ENCODE data around the gene C10orf88. TPM values are rescaled to one million over a fixed set of nuclear protein-coding genes. Genes with fewer than 3 reads are reported as not detected.

C10orf88 gene
- total RNA-seq, 1 donor from 2014 or later, result 12.5 TPM

DNA sequence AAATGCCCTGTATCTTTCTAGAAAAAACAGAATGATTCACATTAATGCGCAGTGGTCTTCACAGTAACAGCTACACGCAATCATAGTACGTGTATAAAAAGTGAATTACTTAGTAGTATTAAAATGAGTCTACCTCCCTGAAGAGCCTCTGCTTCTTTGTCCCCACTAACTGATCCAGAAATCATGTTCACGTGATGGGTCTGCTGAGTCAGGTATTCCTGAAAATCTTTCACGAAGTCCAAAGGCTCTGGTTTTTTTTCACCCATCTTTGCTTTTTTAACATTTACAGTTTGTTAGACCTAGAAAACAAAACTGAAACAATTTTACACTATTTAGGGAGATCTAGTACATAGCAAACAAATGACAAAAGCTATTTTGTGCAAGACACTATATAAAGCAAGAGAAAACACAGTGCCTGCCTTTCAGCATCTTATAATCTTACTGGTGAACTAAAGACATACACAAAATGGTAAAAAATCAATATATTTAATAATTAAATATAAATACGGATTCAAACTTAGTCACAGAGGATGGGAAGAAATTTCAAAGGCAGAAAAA lies 44.4 kb upstream of the C10orf88 start:
- peaks cover 16% of the 10 kb centered on the region for H3K4me1 Mint-ChIP-seq
- H3K27ac Mint-ChIP-seq, result no peak overlapping the region
- H3K9me3 Mint-ChIP-seq, result no peaks in the 10 kb centered on the region
- no peak for ATAC-seq (ENCODE audit: low read depth)
- H3K4me3 Mint-ChIP-seq, result no peak overlapping the region
- H3K36me3 Mint-ChIP-seq (ENCODE audit: low read depth), result peaks cover 56% of the 10 kb centered on the region
- H3K27me3 Mint-ChIP-seq, result no peaks in the 10 kb centered on the region
- TF ChIP-seq CTCF (IDR thresholded peaks at IDR 0.05), result no peak
- CTCF ChIA-PET, result no interaction called here
- intact Hi-C loops (cut with micrococcal nuclease), result no loop called here
- POLR2A ChIA-PET, result interaction anchor here (1.3 to 1.5 kb wide), 2 partner anchors 10 to 44 kb away, joined by 4 to 5 read pairs; partner anchors contain the start of genes C10orf88 and IKZF5
- DNase-seq, result no peak

DNA sequence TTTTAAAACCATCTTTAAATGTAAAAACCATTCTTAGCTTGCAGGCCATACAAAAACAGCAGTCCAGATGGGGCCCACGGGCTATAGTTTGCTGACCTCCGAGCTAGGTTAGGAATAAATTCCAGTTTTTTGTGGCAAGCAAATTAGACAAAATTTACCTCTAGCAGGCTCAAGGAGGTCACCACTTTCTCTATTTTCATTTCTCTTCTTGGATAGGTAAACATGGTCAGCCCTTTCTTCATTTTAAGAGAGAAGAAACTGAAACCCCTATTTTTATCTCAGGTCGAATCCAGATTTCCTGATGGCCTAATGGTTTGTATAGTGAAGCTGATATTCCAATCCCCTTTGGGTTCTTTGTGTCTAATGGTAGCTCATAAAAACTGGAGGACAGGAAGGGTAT lies 43.8 kb upstream of the C10orf88 start:
- CTCF ChIA-PET, result no interaction called here
- Mint-ChIP-seq H3K27ac (no peak overlapping the region), H3K4me3 (no peak overlapping the region), H3K9me3 (no peaks in the 10 kb centered on the region), H3K4me1 (peaks cover 16% of the 10 kb centered on the region), H3K27me3 (no peaks in the 10 kb centered on the region), H3K36me3 (ENCODE audit: low read depth) (peaks cover 58% of the 10 kb centered on the region)
- no peak for ATAC-seq (ENCODE audit: low read depth)
- intact Hi-C loops (cut with micrococcal nuclease), result no loop called here
- no peak for TF ChIP-seq CTCF (IDR thresholded peaks at IDR 0.05)
- POLR2A ChIA-PET, result interaction anchor here (1.3 kb wide), 1 partner anchor 10 kb away, joined by 5 read pairs; the partner anchor contains the start of gene IKZF5
- DNase-seq, result no peak

- ChIA-PET POLR2A (interaction anchor here (0.7 kb wide), 1 partner anchor 11 kb away, joined by 4 read pairs; no protein-coding TSS in a partner anchor), CTCF (no interaction called here)
- DNase-seq (no peak), ATAC-seq (ENCODE audit: low read depth) (no peak)
- Mint-ChIP-seq H3K4me1 (peaks cover 12% of the 10 kb centered on the region), H3K27me3 (no peaks in the 10 kb centered on the region), H3K9me3 (no peaks in the 10 kb centered on the region), H3K4me3 (no peak overlapping the region), H3K36me3 (ENCODE audit: low read depth) (peaks cover 64% of the 10 kb centered on the region), H3K27ac (no peak overlapping the region)
- intact Hi-C loops (cut with micrococcal nuclease), result no loop called here
- TF ChIP-seq CTCF (IDR thresholded peaks at IDR 0.05), result no peak
These were observed 41.9 kb upstream of the C10orf88 start for GRCh38 chr10:122995936-122996335.

- no peak for ATAC-seq (ENCODE audit: low read depth)
- no peaks in the 10 kb centered on the region for H3K9me3 Mint-ChIP-seq
- H3K27ac Mint-ChIP-seq, result no peak overlapping the region
- no peak for TF ChIP-seq CTCF (IDR thresholded peaks at IDR 0.05)
- H3K4me1 Mint-ChIP-seq, result no peaks in the 10 kb centered on the region
- H3K36me3 Mint-ChIP-seq (ENCODE audit: low read depth), result peaks cover 63% of the 10 kb centered on the region
- H3K27me3 Mint-ChIP-seq, result no peaks in the 10 kb centered on the region
- DNase-seq, result no peak
- intact Hi-C loops (cut with micrococcal nuclease), result loop anchor here (5.0 kb wide), 1 partner anchor 42 kb away; the partner anchor contains the start of gene C10orf88
- H3K4me3 Mint-ChIP-seq, result no peak overlapping the region
- ChIA-PET POLR2A (no interaction called here), CTCF (no interaction called here)
These were observed 39.8 kb upstream of the C10orf88 start for GRCh38 chr10:122993797-122994336.

- Mint-ChIP-seq H3K36me3 (ENCODE audit: low read depth) (peaks cover 54% of the 10 kb centered on the region), H3K4me1 (no peaks in the 10 kb centered on the region), H3K4me3 (no peak overlapping the region), H3K9me3 (no peaks in the 10 kb centered on the region), H3K27ac (no peak overlapping the region), H3K27me3 (no peaks in the 10 kb centered on the region)
- no peak for TF ChIP-seq CTCF (IDR thresholded peaks at IDR 0.05)
- CTCF ChIA-PET, result no interaction called here
- DNase-seq (no peak), ATAC-seq (ENCODE audit: low read depth) (no peak)
- intact Hi-C loops (cut with micrococcal nuclease), result loop anchor here (5.0 kb wide), 1 partner anchor 40 kb away; the partner anchor contains the start of gene C10orf88
- POLR2A ChIA-PET, result no interaction called here
These were observed 38.1 kb upstream of the C10orf88 start for GRCh38 chr10:122992031-122992585.
